Measurements from ENCODE around the gene DIP2C. TPM values are rescaled to one million over a fixed set of nuclear protein-coding genes. Genes with fewer than 3 reads are reported as not detected.

The DIP2C gene
- total RNA-seq, 3 donors from 2014 or later: 8.0 to 72.0 (median 8.5) TPM

- no peaks in the 10 kb centered on the region for H3K4me1 ChIP-seq (ENCODE audit: low read depth)
- no peaks in the 10 kb centered on the region for H3K36me3 ChIP-seq (ENCODE audit: low read depth)
- no peaks in the 10 kb centered on the region for H3K9me3 ChIP-seq
- no peak for TF ChIP-seq CTCF (IDR thresholded peaks at IDR 0.05)
- DNase-seq (peak in 2 of 3 donors; percentile 40 to 60), ATAC-seq (peak; percentile 65)
- intact Hi-C loops (cut with DNase I, micrococcal nuclease): loop anchor here in 1 of 2 donors (10.0 kb wide), 1 partner anchor 174 kb away; no protein-coding TSS in a partner anchor
- H3K4me3 ChIP-seq: peak overlapping the region; percentile 50
Measured at GRCh38 chr10:688312-689120, 952 bp downstream of the DIP2C start.

- Histone ChIP-seq H3K4me3 (no peak overlapping the region), H3K36me3 (ENCODE audit: low read depth) (no peaks in the 10 kb centered on the region), H3K9me3 (no peaks in the 10 kb centered on the region), H3K4me1 (ENCODE audit: low read depth) (no peaks in the 10 kb centered on the region)
- intact Hi-C loops (cut with DNase I, micrococcal nuclease): loop anchor here in 1 of 2 donors (10.0 kb wide), 1 partner anchor 173 kb away; no protein-coding TSS in a partner anchor
- DNase-seq: peak in 1 of 3 donors; percentile 46
- TF ChIP-seq CTCF (IDR thresholded peaks at IDR 0.05): no peak
- ATAC-seq: no peak
Measured at GRCh38 chr10:687583-688311, 1.7 kb downstream of the DIP2C start.

- no peak for TF ChIP-seq CTCF (IDR thresholded peaks at IDR 0.05)
- no peaks in the 10 kb centered on the region for H3K36me3 ChIP-seq (ENCODE audit: low read depth)
- H3K4me1 ChIP-seq (ENCODE audit: low read depth): no peaks in the 10 kb centered on the region
- ATAC-seq (no peak), DNase-seq (peak in 1 of 3 donors; percentile 45)
- H3K4me3 ChIP-seq: no peak overlapping the region
- intact Hi-C loops (cut with DNase I, micrococcal nuclease): loop anchor here in 1 of 2 donors (10.0 kb wide), 1 partner anchor 172 kb away; no protein-coding TSS in a partner anchor
- no peaks in the 10 kb centered on the region for H3K9me3 ChIP-seq
Measured at GRCh38 chr10:686155-686931, 3.1 kb downstream of the DIP2C start.

GRCh38 chr10:685613-686012 is 3.9 kb downstream of the DIP2C start:
- TF ChIP-seq CTCF (IDR thresholded peaks at IDR 0.05): no peak
- ATAC-seq: no peak
- no peak overlapping the region for H3K4me3 ChIP-seq
- no peaks in the 10 kb centered on the region for H3K9me3 ChIP-seq
- H3K4me1 ChIP-seq (ENCODE audit: low read depth): no peaks in the 10 kb centered on the region
- DNase-seq: no peak
- intact Hi-C loops (cut with DNase I, micrococcal nuclease): loop anchor here in 1 of 2 donors (10.0 kb wide), 1 partner anchor 171 kb away; no protein-coding TSS in a partner anchor
- no peaks in the 10 kb centered on the region for H3K36me3 ChIP-seq (ENCODE audit: low read depth)

- Histone ChIP-seq H3K9me3 (no peaks in the 10 kb centered on the region), H3K4me1 (ENCODE audit: low read depth) (no peaks in the 10 kb centered on the region), H3K4me3 (no peak overlapping the region), H3K36me3 (ENCODE audit: low read depth) (no peaks in the 10 kb centered on the region)
- DNase-seq: peak in 1 of 3 donors; percentile 45
- no peak for TF ChIP-seq CTCF (IDR thresholded peaks at IDR 0.05)
- intact Hi-C loops (cut with DNase I, micrococcal nuclease): loop anchor here in 1 of 2 donors (10.0 kb wide), 1 partner anchor 169 kb away; no protein-coding TSS in a partner anchor
- ATAC-seq: peak; percentile 55
Measured at GRCh38 chr10:683448-684071, 5.9 kb downstream of the DIP2C start.

Measured in mucosa of descending colon (tissue), 3 donors.